ENCODE results near the gene TAX1BP1.
"Not testable (repeated sequence)": the region's sequence is repeated elsewhere in the genome, so short reads cannot be mapped to it uniquely, and the experiment has no call there.

Gene TAX1BP1

GRCh38 chr7:27740449-27741086, 606 bp downstream of the TAX1BP1 start:
- peak; percentile 19 for DNase-seq

- DNase-seq = not testable (repeated sequence)
Observed at GRCh38 chr7:27742091-27742710, 2.2 kb downstream of the TAX1BP1 start.

GRCh38 chr7:27745064-27745583, 5.2 kb downstream of the TAX1BP1 start:
- peak; percentile 61 for DNase-seq

- no peak for DNase-seq
Observed at GRCh38 chr7:27746486-27746885, 6.5 kb downstream of the TAX1BP1 start.

- DNase-seq = no peak
Observed at GRCh38 chr7:27746978-27747377, 7.0 kb downstream of the TAX1BP1 start.

GRCh38 chr7:27747589-27748368, 7.8 kb downstream of the TAX1BP1 start:
- DNase-seq = no peak

GRCh38 chr7:27750316-27750715, 10.4 kb downstream of the TAX1BP1 start:
- no peak for DNase-seq

- DNase-seq = no peak
Observed at GRCh38 chr7:27751888-27752660, 12.1 kb downstream of the TAX1BP1 start.

- no peak for DNase-seq
Observed at GRCh38 chr7:27753863-27754262, 13.9 kb downstream of the TAX1BP1 start.

GRCh38 chr7:27756298-27756697, 16.3 kb downstream of the TAX1BP1 start:
- no peak for DNase-seq

GRCh38 chr7:27759491-27759890, 19.5 kb downstream of the TAX1BP1 start:
- no peak for DNase-seq

GRCh38 chr7:27762062-27762461, 22.1 kb downstream of the TAX1BP1 start:
- DNase-seq = no peak

- no peak for DNase-seq
Observed at GRCh38 chr7:27763983-27764508, 24.1 kb downstream of the TAX1BP1 start.

GRCh38 chr7:27765841-27766240, 25.9 kb downstream of the TAX1BP1 start:
- DNase-seq = no peak

GRCh38 chr7:27767374-27767773, 27.4 kb downstream of the TAX1BP1 start:
- DNase-seq = no peak

GRCh38 chr7:27771111-27771510, 31.1 kb downstream of the TAX1BP1 start:
- no peak for DNase-seq

- peak; percentile 30 for DNase-seq
Observed at GRCh38 chr7:27774717-27775328, 34.9 kb downstream of the TAX1BP1 start.

GRCh38 chr7:27775782-27776181, 35.8 kb downstream of the TAX1BP1 start:
- no peak for DNase-seq

GRCh38 chr7:27777662-27778061, 37.7 kb downstream of the TAX1BP1 start:
- no peak for DNase-seq

- no peak for DNase-seq
Observed at GRCh38 chr7:27779873-27780272, 39.9 kb downstream of the TAX1BP1 start.

- DNase-seq = no peak
Observed at GRCh38 chr7:27781188-27781587, 41.2 kb downstream of the TAX1BP1 start.

GRCh38 chr7:27782849-27783248, 42.9 kb downstream of the TAX1BP1 start:
- DNase-seq = no peak
